Keratinocyte (primary cell): Measurements from ENCODE around the gene PTPRN2. TPM values are rescaled to one million over a fixed set of nuclear protein-coding genes. Genes with fewer than 3 reads are reported as not detected.

Experiments used
- DNase-seq: peaks from one replicate; pipeline ENCODE4 v3.0.0-alpha.2; 2011; ENCODE audit warnings: low read depth, missing footprints, low spot score
- FAIRE-seq: peaks from 2 replicates; lab custom pipeline; 2011; peaks lifted over from hg19 to GRCh38; lab: Jason Lieb, UNC
- H2AFZ ChIP-seq: 2 replicates; pipeline ENCODE4 v1.6.0; 2012; ENCODE audit warnings: low read length, control low read depth, inconsistent platforms; ENCODE audit not compliant: control insufficient read depth
- H3K27ac ChIP-seq: 2 replicates; pipeline ENCODE4 v1.5.1; 2011; ENCODE audit warnings: low read length; ENCODE audit not compliant: control insufficient read depth, insufficient read depth
- H3K27me3 ChIP-seq: 3 replicates; pipeline ENCODE4 v1.6.0; 2011; ENCODE audit warnings: low read length; ENCODE audit not compliant: control insufficient read depth, insufficient read depth; ENCODE audit errors: extremely low read depth
- H3K36me3 ChIP-seq, 2 experiments: 2 replicates in 1 of 2; 3 replicates in 1 of 2; pipeline ENCODE4 v1.5.1; 2011; ENCODE audit warnings: low read length in 2 of 2, mild to moderate bottlenecking in 1 of 2; ENCODE audit not compliant: control insufficient read depth in 2 of 2, insufficient read depth in 2 of 2; ENCODE audit errors: extremely low read depth in 1 of 2
- H3K4me1 ChIP-seq: 3 replicates; pipeline ENCODE4 v1.5.1; 2011; ENCODE audit warnings: low read length; ENCODE audit not compliant: control insufficient read depth, insufficient read depth; ENCODE audit errors: extremely low read depth
- H3K4me2 ChIP-seq: 3 replicates; pipeline ENCODE4 v1.6.0; 2011; ENCODE audit warnings: low read depth, low read length; ENCODE audit not compliant: control insufficient read depth, insufficient read depth; ENCODE audit errors: extremely low read depth
- H3K4me3 ChIP-seq, 3 experiments: fragments of 200-600 bp in 1 of 3; sonication (generic) in 1 of 3; 2 replicates in 2 of 3; 3 replicates in 1 of 3; pipeline ENCODE4 v1.5.1; 2011 to 2016; ENCODE audit warnings: low read length in 3 of 3, mild to moderate bottlenecking in 3 of 3, control low read depth in 2 of 3, inconsistent platforms in 1 of 3, low read depth in 1 of 3, mixed read lengths in 1 of 3, mixed run types in 1 of 3, moderate library complexity in 1 of 3; ENCODE audit not compliant: control insufficient read depth in 2 of 3, insufficient read depth in 2 of 3; ENCODE audit errors: extremely low read depth in 1 of 3
- H3K79me2 ChIP-seq: 2 replicates; pipeline ENCODE4 v1.6.0; 2012; ENCODE audit warnings: low read length; ENCODE audit not compliant: control insufficient read depth, insufficient read depth
- H3K9ac ChIP-seq: 3 replicates; pipeline ENCODE4 v1.6.0; 2011; ENCODE audit warnings: low read length; ENCODE audit not compliant: control insufficient read depth, insufficient read depth; ENCODE audit errors: extremely low read depth
- H3K9me1 ChIP-seq: 3 replicates; pipeline ENCODE4 v1.6.0; 2011; ENCODE audit warnings: low read length; ENCODE audit not compliant: control insufficient read depth, insufficient read depth; ENCODE audit errors: extremely low read depth
- H3K9me3 ChIP-seq: 2 replicates; pipeline ENCODE4 v1.5.1; 2012; ENCODE audit warnings: low read depth, low read length; ENCODE audit not compliant: control insufficient read depth
- H4K20me1 ChIP-seq: 3 replicates; pipeline ENCODE4 v1.6.0; 2011; ENCODE audit warnings: low read length; ENCODE audit not compliant: control insufficient read depth, insufficient read depth; ENCODE audit errors: extremely low read depth
- EZH2 ChIP-seq: IDR thresholded peaks from one replicate; pipeline ENCODE4 v1.6.1; 2012; ENCODE audit warnings: inconsistent platforms, mild to moderate bottlenecking, low read length, moderate library complexity
- dilution Hi-C: fragments of 300-500 bp; cut with MboI; formaldehyde crosslinking; loops from one replicate; pipeline ENCODE4 v1.7.0; 2020; ENCODE audit warnings: low sequenced_read_pairs; ENCODE audit not compliant: extremely low pct_ligation_motif_present
- polyA plus RNA-seq, 5 experiments: library from polyadenylated mRNA; depleted of rRNA in 3 of 5; stranded (reverse) in 3 of 5; stranded (forward) in 1 of 5; unstranded in 1 of 5; fragments of >200 nt; gene quantifications; 1 replicate in 1 of 5; 2 replicates in 3 of 5; 3 replicates in 1 of 5; pipeline versions ENCODE4 v1.2.1 to v1.2.3, GENCODE V29; 2011 to 2012; ENCODE audit warnings: missing spikeins in 2 of 5, low read depth in 1 of 5, low replicate concordance in 1 of 5
- TF ChIP-seq, protein P1 (sequence below), 3 experiments: IDR thresholded peaks in 1 of 3; conservative IDR thresholded peaks in 1 of 3; optimal IDR thresholded peaks in 1 of 3; 2 replicates in 2 of 3; 3 replicates in 1 of 3; pipeline versions ENCODE3 to v1.5.1; 2011; ENCODE audit warnings: low read length in 3 of 3, mild to moderate bottlenecking in 3 of 3, moderate library complexity in 2 of 3, control low read depth in 1 of 3, inconsistent platforms in 1 of 3; ENCODE audit not compliant: insufficient read depth in 2 of 3; ENCODE audit errors: extremely low read depth in 1 of 3

Gene PTPRN2
- polyA plus RNA-seq, 1 donor (not counting 4 experiments of a cell fraction or from before 2014, with no cell fraction given) = not detected

DNA sequence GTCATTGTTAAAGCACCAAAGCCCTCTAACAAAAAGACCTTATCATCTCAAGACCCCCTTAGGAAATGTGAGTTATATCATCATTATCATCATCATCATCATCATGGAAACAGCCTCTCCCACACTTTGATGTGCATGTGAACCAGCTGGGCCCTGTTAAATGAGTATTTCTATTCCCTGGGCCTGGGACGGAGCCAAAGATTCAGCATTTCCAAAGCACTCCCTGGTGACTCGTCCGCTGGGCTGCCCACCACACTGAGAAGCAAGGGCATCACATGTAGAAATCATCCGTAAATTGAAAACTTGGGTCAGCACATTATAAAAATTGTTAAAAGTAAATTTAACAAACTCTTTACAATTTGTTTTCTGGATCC, 88.6 kb downstream of the PTPRN2 start:
- Histone ChIP-seq H3K9me1 (no peaks in the 10 kb centered on the region), H3K9me3 (peaks cover 2% of the 10 kb centered on the region), H3K4me2 (no peak overlapping the region), H3K4me3 (no peak overlapping the region), H3K27me3 (peaks cover 3% of the 10 kb centered on the region), H3K36me3 (no peaks in the 10 kb centered on the region), H3K27ac (no peak overlapping the region), H2AFZ (no peak overlapping the region), H3K4me1 (no peaks in the 10 kb centered on the region), H4K20me1 (no peaks in the 10 kb centered on the region), H3K9ac (no peak overlapping the region), H3K79me2 (no peaks in the 10 kb centered on the region)
- dilution Hi-C loops = no loop called here
- TF ChIP-seq, protein P1, sequence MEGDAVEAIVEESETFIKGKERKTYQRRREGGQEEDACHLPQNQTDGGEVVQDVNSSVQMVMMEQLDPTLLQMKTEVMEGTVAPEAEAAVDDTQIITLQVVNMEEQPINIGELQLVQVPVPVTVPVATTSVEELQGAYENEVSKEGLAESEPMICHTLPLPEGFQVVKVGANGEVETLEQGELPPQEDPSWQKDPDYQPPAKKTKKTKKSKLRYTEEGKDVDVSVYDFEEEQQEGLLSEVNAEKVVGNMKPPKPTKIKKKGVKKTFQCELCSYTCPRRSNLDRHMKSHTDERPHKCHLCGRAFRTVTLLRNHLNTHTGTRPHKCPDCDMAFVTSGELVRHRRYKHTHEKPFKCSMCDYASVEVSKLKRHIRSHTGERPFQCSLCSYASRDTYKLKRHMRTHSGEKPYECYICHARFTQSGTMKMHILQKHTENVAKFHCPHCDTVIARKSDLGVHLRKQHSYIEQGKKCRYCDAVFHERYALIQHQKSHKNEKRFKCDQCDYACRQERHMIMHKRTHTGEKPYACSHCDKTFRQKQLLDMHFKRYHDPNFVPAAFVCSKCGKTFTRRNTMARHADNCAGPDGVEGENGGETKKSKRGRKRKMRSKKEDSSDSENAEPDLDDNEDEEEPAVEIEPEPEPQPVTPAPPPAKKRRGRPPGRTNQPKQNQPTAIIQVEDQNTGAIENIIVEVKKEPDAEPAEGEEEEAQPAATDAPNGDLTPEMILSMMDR (optimal IDR thresholded peaks at IDR 0.05 in 1 of 3, IDR thresholded peaks at IDR 0.05 in 1 of 3, conservative IDR thresholded peaks at IDR 0.05 in 1 of 3; ENCODE audit: extremely low read depth in 1 of 3, insufficient read depth in 2 of 3, low read length in 3 of 3) = no peak
- TF ChIP-seq EZH2 = no peak
- DNase-seq = no peak
- no peak for FAIRE-seq

DNA sequence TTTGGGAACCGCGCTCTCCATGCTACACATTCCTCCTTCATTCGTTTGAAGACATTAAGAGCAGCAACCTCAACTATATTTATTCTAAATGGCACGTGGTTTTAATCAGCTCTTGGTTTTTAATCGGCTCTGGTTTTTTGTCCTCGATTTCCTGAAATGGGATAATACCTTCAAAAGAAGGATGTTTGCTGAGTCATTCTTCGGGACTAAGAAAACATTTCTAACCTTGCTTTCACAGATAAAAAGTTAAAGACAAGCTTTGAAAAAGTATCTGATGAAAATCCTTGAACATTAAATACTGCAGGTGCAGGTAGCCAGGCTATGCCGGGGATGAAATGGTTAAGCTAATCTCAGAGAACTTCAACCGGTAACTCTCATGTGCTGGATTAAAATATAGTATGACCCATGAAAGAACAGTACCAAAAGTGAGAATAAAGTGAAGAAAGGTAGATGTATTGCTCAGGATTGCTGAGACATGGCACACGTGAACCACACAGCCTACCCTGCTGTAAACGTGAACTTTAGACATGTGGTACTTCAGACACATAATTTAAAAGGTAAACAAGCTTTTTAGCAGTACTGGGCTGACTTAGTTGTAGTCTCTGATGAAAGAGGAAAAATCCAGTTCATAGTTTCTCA, 89.1 kb downstream of the PTPRN2 start:
- no peaks in the 10 kb centered on the region for H4K20me1 ChIP-seq
- no peak for FAIRE-seq
- H3K4me1 ChIP-seq = no peaks in the 10 kb centered on the region
- no peak overlapping the region for H3K4me3 ChIP-seq
- DNase-seq = no peak
- H3K9me3 ChIP-seq = peaks cover 4% of the 10 kb centered on the region
- peaks cover 3% of the 10 kb centered on the region for H3K27me3 ChIP-seq
- H3K27ac ChIP-seq = no peak overlapping the region
- H3K9ac ChIP-seq = no peak overlapping the region
- no peaks in the 10 kb centered on the region for H3K9me1 ChIP-seq
- dilution Hi-C loops = no loop called here
- no peaks in the 10 kb centered on the region for H3K79me2 ChIP-seq
- H2AFZ ChIP-seq = no peak overlapping the region
- no peaks in the 10 kb centered on the region for H3K36me3 ChIP-seq
- no peak for TF ChIP-seq EZH2
- TF ChIP-seq, protein P1 (optimal IDR thresholded peaks at IDR 0.05 in 1 of 3, IDR thresholded peaks at IDR 0.05 in 1 of 3, conservative IDR thresholded peaks at IDR 0.05 in 1 of 3; ENCODE audit: extremely low read depth in 1 of 3, insufficient read depth in 2 of 3, low read length in 3 of 3) = no peak
- H3K4me2 ChIP-seq = no peak overlapping the region
